ENCODE results near the gene EDC3. TPM values are rescaled to one million over a fixed set of nuclear protein-coding genes. Genes with fewer than 3 reads are reported as not detected.
"Not testable (repeated sequence)": the region's sequence is repeated elsewhere in the genome, so short reads cannot be mapped to it uniquely, and the experiment has no call there.

The EDC3 gene
- total RNA-seq, 1 donor from 2014 or later: 62.6 TPM

DNA sequence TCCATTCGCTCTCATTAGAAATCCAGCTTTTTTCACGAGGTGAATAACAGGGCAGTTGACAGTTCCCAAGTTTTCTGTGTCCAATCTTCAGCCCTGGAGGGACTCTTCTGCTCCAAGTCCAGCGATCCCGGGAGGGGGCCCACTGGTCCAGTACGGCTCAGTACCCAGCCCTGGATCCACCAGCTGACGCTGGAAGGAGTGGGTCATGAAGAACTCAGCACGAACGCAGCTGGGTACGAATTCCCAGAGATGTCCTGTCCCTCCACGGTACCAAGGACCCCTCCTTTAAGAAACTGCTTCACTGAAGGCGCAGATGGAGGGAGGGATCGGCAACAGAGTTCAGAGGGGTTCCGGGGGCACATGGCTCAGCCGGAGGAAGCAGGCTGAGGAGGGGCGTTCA is 96.7 kb downstream of the EDC3 start:
- no peaks in the 10 kb centered on the region for H3K9me3 Mint-ChIP-seq (ENCODE audit: low read depth)
- H3K27me3 Mint-ChIP-seq: no peaks in the 10 kb centered on the region
- H3K4me3 Mint-ChIP-seq (ENCODE audit: low read depth): peak overlapping the region; percentile 86
- no peak overlapping the region for H3K27ac Mint-ChIP-seq
- peaks cover 13% of the 10 kb centered on the region for H3K36me3 Mint-ChIP-seq (ENCODE audit: insufficient read depth)
- TF ChIP-seq, protein P1, sequence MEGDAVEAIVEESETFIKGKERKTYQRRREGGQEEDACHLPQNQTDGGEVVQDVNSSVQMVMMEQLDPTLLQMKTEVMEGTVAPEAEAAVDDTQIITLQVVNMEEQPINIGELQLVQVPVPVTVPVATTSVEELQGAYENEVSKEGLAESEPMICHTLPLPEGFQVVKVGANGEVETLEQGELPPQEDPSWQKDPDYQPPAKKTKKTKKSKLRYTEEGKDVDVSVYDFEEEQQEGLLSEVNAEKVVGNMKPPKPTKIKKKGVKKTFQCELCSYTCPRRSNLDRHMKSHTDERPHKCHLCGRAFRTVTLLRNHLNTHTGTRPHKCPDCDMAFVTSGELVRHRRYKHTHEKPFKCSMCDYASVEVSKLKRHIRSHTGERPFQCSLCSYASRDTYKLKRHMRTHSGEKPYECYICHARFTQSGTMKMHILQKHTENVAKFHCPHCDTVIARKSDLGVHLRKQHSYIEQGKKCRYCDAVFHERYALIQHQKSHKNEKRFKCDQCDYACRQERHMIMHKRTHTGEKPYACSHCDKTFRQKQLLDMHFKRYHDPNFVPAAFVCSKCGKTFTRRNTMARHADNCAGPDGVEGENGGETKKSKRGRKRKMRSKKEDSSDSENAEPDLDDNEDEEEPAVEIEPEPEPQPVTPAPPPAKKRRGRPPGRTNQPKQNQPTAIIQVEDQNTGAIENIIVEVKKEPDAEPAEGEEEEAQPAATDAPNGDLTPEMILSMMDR (IDR thresholded peaks at IDR 0.05; ENCODE audit: unreplicated experiment): no peak
- peaks cover 13% of the 10 kb centered on the region for H3K4me1 Mint-ChIP-seq (ENCODE audit: low read depth)
- no peak for DNase-seq (ENCODE audit: low spot score, unreplicated experiment)

DNA sequence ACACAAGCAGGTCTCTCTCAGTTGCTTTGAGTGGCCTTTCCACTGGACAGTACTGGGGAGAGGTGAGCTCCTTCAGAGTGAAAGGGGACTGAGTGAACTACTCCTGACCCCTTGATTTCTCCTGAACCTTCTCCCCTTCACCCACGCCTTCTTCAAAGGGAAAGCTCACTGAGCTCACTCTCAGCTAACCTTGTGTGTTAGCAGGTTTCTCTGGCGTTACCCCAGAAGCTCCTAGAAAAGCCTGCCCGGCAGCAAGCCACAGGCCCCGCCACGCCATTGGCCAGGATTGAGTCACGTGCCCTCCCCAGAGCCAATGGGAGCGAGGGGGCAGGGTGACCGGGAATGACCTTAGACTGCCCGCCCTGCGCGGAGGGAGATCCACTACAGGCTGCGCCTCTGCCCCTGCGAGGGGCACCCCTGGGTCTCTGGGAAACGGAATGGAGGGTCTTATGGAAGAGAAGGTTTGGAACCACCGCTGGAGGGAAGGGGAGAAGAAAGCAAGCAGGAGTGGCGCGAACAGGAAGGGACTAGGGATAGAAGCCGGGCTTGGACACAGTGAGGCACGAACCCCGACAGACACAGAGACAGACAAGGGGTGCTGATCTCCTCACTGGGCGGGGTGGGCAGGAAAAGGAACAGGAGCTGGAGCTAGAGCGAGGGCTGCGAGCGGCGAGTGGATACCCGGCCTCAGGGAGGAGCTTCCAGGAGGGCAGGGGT is 97.5 kb downstream of the EDC3 start:
- H3K9me3 Mint-ChIP-seq (ENCODE audit: low read depth): no peaks in the 10 kb centered on the region
- H3K4me1 Mint-ChIP-seq (ENCODE audit: low read depth): peaks cover 13% of the 10 kb centered on the region
- peak; percentile 74 for DNase-seq (ENCODE audit: low spot score, unreplicated experiment)
- no peaks in the 10 kb centered on the region for H3K27me3 Mint-ChIP-seq
- peaks cover 17% of the 10 kb centered on the region for H3K36me3 Mint-ChIP-seq (ENCODE audit: insufficient read depth)
- TF ChIP-seq, protein P1 (IDR thresholded peaks at IDR 0.05; ENCODE audit: unreplicated experiment): no peak
- peak overlapping the region; percentile 86 for H3K4me3 Mint-ChIP-seq (ENCODE audit: low read depth)
- H3K27ac Mint-ChIP-seq: peak overlapping the region; percentile 90

DNA sequence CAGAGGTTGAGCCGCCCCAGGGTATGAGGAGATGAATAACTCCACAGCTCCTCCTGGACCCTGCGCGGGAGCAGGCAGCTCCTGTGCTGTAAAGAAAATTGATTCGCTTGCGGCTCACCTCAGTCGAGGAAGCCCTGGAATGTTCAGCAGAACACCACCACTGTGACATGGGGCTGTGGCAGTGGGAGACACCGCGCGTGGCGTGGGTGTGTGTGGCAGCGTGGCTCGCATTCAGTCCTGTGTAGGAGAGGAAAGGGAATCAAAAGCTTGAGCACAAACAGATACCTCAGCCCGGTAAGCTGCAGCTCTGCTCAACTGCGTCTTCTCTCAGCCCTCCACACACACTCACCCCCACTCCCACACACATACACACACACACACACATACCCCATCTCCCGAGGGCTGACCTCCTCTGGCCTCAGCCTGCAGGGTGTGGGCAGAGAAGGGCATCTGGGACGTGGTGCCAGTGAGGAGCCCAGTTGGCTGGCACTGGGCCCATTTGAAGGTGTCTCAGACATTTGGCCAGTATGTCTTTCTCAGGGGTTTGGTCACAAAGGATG is 98.6 kb downstream of the EDC3 start:
- Mint-ChIP-seq H3K4me1 (ENCODE audit: low read depth) (peaks cover 16% of the 10 kb centered on the region), H3K36me3 (ENCODE audit: insufficient read depth) (peaks cover 19% of the 10 kb centered on the region)
- not testable (repeated sequence) for H3K4me3 Mint-ChIP-seq (ENCODE audit: low read depth); DNase-seq (ENCODE audit: low spot score, unreplicated experiment); H3K27me3 Mint-ChIP-seq; H3K9me3 Mint-ChIP-seq (ENCODE audit: low read depth); H3K27ac Mint-ChIP-seq

DNA sequence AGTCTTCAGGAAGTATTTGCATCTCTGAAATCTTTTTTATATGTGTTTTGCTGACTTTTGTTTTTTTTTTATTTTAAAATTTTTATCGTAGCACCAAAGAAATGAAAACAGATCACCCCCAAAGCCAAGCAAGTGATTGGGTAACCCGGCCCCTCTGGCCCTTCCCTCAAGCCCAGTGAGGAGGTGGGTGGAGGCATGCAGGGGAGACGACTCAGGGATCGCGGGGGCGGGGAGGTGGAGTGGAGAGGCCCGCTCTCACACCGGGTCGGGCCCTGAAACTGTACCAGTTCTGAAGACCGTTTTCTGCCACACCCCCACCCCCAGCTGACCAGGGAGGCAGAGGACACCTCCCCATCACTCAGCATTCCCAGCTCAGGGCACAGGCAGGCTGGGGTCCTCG is 99.1 kb downstream of the EDC3 start:
- Mint-ChIP-seq H3K4me1 (ENCODE audit: low read depth) (peaks cover 21% of the 10 kb centered on the region), H3K36me3 (ENCODE audit: insufficient read depth) (peaks cover 19% of the 10 kb centered on the region)
- H3K4me3 Mint-ChIP-seq (ENCODE audit: low read depth); H3K27ac Mint-ChIP-seq; H3K27me3 Mint-ChIP-seq; DNase-seq (ENCODE audit: low spot score, unreplicated experiment); H3K9me3 Mint-ChIP-seq (ENCODE audit: low read depth): not testable (repeated sequence)

DNA sequence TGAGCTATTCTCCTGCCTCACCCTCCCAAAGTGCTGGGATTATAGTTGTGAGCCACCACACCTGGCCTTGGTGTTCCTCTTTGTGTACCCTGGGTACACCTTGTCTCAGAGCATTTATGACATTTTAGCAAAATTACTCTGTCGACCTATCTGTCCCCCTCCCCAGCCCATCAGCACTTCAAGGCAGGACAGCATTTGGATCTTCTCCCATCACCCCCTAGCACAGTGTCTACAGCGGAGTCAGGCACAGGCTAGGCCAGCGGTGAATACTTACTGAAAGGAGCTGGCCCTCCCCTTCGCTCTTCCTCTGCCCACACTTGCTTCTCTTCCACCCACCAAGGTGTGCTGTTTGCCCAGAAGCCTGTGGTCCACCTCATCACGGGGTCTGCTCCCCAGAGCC is 100.6 kb downstream of the EDC3 start:
- Mint-ChIP-seq H3K9me3 (ENCODE audit: low read depth) (no peaks in the 10 kb centered on the region), H3K27ac (peak overlapping the region; percentile 86), H3K36me3 (ENCODE audit: insufficient read depth) (peaks cover 23% of the 10 kb centered on the region), H3K27me3 (no peaks in the 10 kb centered on the region), H3K4me3 (ENCODE audit: low read depth) (no peak overlapping the region), H3K4me1 (ENCODE audit: low read depth) (peaks cover 21% of the 10 kb centered on the region)
- DNase-seq (ENCODE audit: low spot score, unreplicated experiment): no peak
- TF ChIP-seq, protein P1 (IDR thresholded peaks at IDR 0.05; ENCODE audit: unreplicated experiment): no peak

DNA sequence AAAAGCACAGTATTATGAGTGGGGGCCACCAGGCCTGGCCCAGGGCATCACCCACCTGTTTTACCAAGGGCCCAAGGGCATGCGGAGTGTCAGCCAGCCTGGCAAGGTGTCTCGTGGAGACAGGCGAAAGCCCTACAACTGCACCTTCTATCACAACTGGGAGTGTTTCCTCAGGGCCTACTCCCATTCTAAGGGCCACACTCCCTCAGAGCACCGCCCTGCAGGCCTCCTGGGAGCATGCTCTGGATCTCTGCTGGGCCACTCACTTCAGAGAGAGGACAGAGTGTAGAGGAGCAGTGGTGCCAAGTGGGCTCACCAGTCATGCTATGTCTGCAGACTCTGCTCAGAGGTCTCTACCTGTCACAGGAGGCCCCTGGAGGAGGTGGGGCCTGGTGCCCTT is 101.4 kb downstream of the EDC3 start:
- no peak for DNase-seq (ENCODE audit: low spot score, unreplicated experiment)
- Mint-ChIP-seq H3K27me3 (no peaks in the 10 kb centered on the region), H3K4me3 (ENCODE audit: low read depth) (no peak overlapping the region), H3K4me1 (ENCODE audit: low read depth) (peaks cover 21% of the 10 kb centered on the region), H3K9me3 (ENCODE audit: low read depth) (no peaks in the 10 kb centered on the region), H3K27ac (no peak overlapping the region), H3K36me3 (ENCODE audit: insufficient read depth) (peaks cover 27% of the 10 kb centered on the region)
- TF ChIP-seq, protein P1 (IDR thresholded peaks at IDR 0.05; ENCODE audit: unreplicated experiment): no peak

Measured in progenitor cell of endocrine pancreas (in vitro differentiated cells).